WTC11 (cell line): ENCODE measurements around the gene PIGX. TPM values are rescaled to one million over a fixed set of nuclear protein-coding genes. Genes with fewer than 3 reads are reported as not detected.

ENCODE experiments used
- ATAC-seq: fragments of 200-7000 bp; cut with Tn5 transposase; 2 replicates; pipeline ENCODE4 v1.10.0; 2021; ENCODE audit warnings: mild to moderate bottlenecking, moderate library complexity
- CTCF ChIA-PET: fragments of 300-600 bp; sonication (Branson Sonifier 250); formaldehyde crosslinking; loops from one replicate; lab custom pipeline; 2021; ENCODE audit warnings: antibody characterized with exemption; lab: Charles Lee
- POLR2A ChIA-PET: fragments of 350-600 bp; sonication (Branson Sonifier 250); formaldehyde crosslinking; loops from one replicate; lab custom pipeline; 2021; ENCODE audit warnings: antibody characterized with exemption; lab: Charles Lee
- DNase-seq: peaks from one replicate; pipeline ENCODE4 v3.0.0; 2021; ENCODE audit warnings: low spot score
- H3K27ac Mint-ChIP-seq: 2 replicates; pipeline ENCODE4 v1.8.0; 2021; ENCODE audit warnings: mixed read lengths
- H3K27me3 Mint-ChIP-seq: 2 replicates; pipeline ENCODE4 v1.8.0; 2021; ENCODE audit warnings: low read depth, mild to moderate bottlenecking, moderate library complexity, mixed read lengths
- H3K36me3 Mint-ChIP-seq: 2 replicates; pipeline ENCODE4 v1.8.0; 2021; ENCODE audit warnings: mixed read lengths
- H3K4me1 Mint-ChIP-seq: 2 replicates; pipeline ENCODE4 v1.8.0; 2022; ENCODE audit warnings: mixed read lengths
- H3K4me3 Mint-ChIP-seq: 2 replicates; pipeline ENCODE4 v1.8.0; 2021; ENCODE audit warnings: mild to moderate bottlenecking, moderate library complexity, mixed read lengths
- H3K9me3 Mint-ChIP-seq: 2 replicates; pipeline ENCODE4 v1.8.0; 2021; ENCODE audit warnings: mixed read lengths
- ATF6 ChIP-seq: sonication (generic); formaldehyde crosslinking; IDR thresholded peaks from 2 replicates; pipeline ENCODE4 v1.8.1; 2023; ENCODE audit warnings: mild to moderate bottlenecking, missing genetic modification reagents
- ELF4 ChIP-seq: sonication (generic); formaldehyde crosslinking; IDR thresholded peaks from 2 replicates; pipeline ENCODE4 v1.8.1; 2022; ENCODE audit warnings: low read depth, mild to moderate bottlenecking, moderate library complexity, missing genetic modification reagents
- FOXJ3 ChIP-seq: sonication (generic); formaldehyde crosslinking; IDR thresholded peaks from 2 replicates; pipeline ENCODE4 v1.9.0; 2021; ENCODE audit warnings: missing genetic modification reagents, mild to moderate bottlenecking, borderline replicate concordance
- IRF1 ChIP-seq: sonication (generic); formaldehyde crosslinking; IDR thresholded peaks from 2 replicates; pipeline ENCODE4 v1.8.0; 2023; ENCODE audit warnings: missing genetic modification reagents
- KAT7 ChIP-seq: sonication (generic); formaldehyde crosslinking; IDR thresholded peaks from 2 replicates; pipeline ENCODE4 v1.8.1; 2023; ENCODE audit warnings: missing genetic modification reagents, mild to moderate bottlenecking, borderline replicate concordance
- MXD4 ChIP-seq: fragments of 250-450 bp; sonication (Bioruptor Pico); IDR thresholded peaks from 2 replicates; pipeline ENCODE4 v1.8.0; 2021; ENCODE audit warnings: mild to moderate bottlenecking, moderate library complexity, borderline replicate concordance
- MYBL2 ChIP-seq: sonication (generic); formaldehyde crosslinking; IDR thresholded peaks from 2 replicates; pipeline ENCODE4 v1.8.1; 2023; ENCODE audit warnings: mild to moderate bottlenecking, moderate library complexity, missing genetic modification reagents
- NFATC4 ChIP-seq: fragments of 250-450 bp; sonication (Bioruptor Pico); IDR thresholded peaks from 2 replicates; pipeline ENCODE4 v1.9.0; 2021; ENCODE audit warnings: mild to moderate bottlenecking
- NFE2L1 ChIP-seq: sonication (generic); formaldehyde crosslinking; IDR thresholded peaks from 2 replicates; pipeline ENCODE4 v1.8.1; 2023; ENCODE audit warnings: missing genetic modification reagents
- NFYB ChIP-seq: sonication (generic); formaldehyde crosslinking; conservative IDR thresholded peaks from 2 replicates; pipeline ENCODE4 v1.8.0; 2022; ENCODE audit warnings: low read depth, missing genetic modification reagents
- RELA ChIP-seq: sonication (generic); formaldehyde crosslinking; IDR thresholded peaks from 2 replicates; pipeline ENCODE4 v1.8.1; 2022; ENCODE audit warnings: missing genetic modification reagents, mild to moderate bottlenecking, borderline replicate concordance
- RORB ChIP-seq: fragments of 250-450 bp; sonication (Bioruptor Pico); IDR thresholded peaks from 2 replicates; pipeline ENCODE4 v1.9.0; 2021; ENCODE audit warnings: mild to moderate bottlenecking
- SOX15 ChIP-seq: fragments of 250-450 bp; sonication (Bioruptor Pico); IDR thresholded peaks from 2 replicates; pipeline ENCODE4 v1.9.0; 2021; ENCODE audit warnings: mild to moderate bottlenecking
- TCF7 ChIP-seq: sonication (generic); formaldehyde crosslinking; IDR thresholded peaks from 2 replicates; pipeline ENCODE4 v1.8.0; 2022; ENCODE audit warnings: mild to moderate bottlenecking, low read depth, missing genetic modification reagents, moderate library complexity
- TEAD4 ChIP-seq: sonication (generic); formaldehyde crosslinking; IDR thresholded peaks from 2 replicates; pipeline ENCODE4 v1.8.0; 2022; ENCODE audit warnings: mild to moderate bottlenecking, missing genetic modification reagents
- TP53 ChIP-seq: sonication (generic); formaldehyde crosslinking; IDR thresholded peaks from 2 replicates; pipeline ENCODE4 v1.8.1; 2023; ENCODE audit warnings: mild to moderate bottlenecking, missing genetic modification reagents
- ZNF138 ChIP-seq: sonication (generic); formaldehyde crosslinking; conservative IDR thresholded peaks from 2 replicates; pipeline ENCODE4 v1.8.1; 2022; ENCODE audit warnings: mild to moderate bottlenecking, moderate library complexity, missing genetic modification reagents
- ZNF232 ChIP-seq: sonication (generic); formaldehyde crosslinking; IDR thresholded peaks from 2 replicates; pipeline ENCODE4 v1.8.0; 2022; ENCODE audit warnings: mild to moderate bottlenecking, missing genetic modification reagents
- ZNF671 ChIP-seq: fragments of 250-450 bp; sonication (Bioruptor Pico); IDR thresholded peaks from 2 replicates; pipeline ENCODE4 v1.8.0; 2021; ENCODE audit warnings: mild to moderate bottlenecking
- total RNA-seq: library from RNA; stranded (reverse); gene quantifications from 3 replicates; pipeline ENCODE4 v1.2.3, GENCODE V29; 2021
- TF ChIP-seq, protein P1 (sequence below): sonication (generic); formaldehyde crosslinking; IDR thresholded peaks from 2 replicates; pipeline ENCODE4 v1.8.0; 2022; ENCODE audit warnings: mild to moderate bottlenecking, missing genetic modification reagents
- TF ChIP-seq, protein P2 (sequence below): sonication (generic); formaldehyde crosslinking; IDR thresholded peaks from 2 replicates; pipeline ENCODE4 v1.8.1; 2022; ENCODE audit warnings: mild to moderate bottlenecking, missing genetic modification reagents, moderate library complexity, borderline replicate concordance
- TF ChIP-seq, protein P3 (sequence below): sonication (generic); formaldehyde crosslinking; IDR thresholded peaks from 2 replicates; pipeline ENCODE4 v1.8.1; 2023; ENCODE audit warnings: mild to moderate bottlenecking, missing genetic modification reagents, borderline replicate concordance

PIGX gene
- total RNA-seq, 1 experiment from 2014 or later: 12.8 TPM

DNA sequence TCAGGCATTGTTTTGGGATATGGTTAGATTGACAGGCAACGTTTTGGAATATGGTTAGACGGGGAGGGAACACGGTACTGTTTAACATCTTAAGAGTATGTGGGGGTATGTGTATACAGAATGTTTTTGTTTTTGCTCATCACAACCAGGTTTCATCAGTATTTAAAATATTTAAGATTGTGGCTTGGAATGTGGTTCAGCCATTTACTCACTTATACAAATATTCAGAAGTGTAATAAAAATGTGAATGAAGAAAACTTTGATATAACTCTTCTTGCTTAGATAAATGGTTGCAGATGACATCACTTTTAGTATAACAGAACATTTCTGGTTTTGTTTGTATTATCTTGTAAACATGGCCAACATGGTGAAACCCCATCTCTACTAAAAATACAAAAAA, 23.6 kb downstream of the PIGX start (continued):
- TF ChIP-seq, protein P1, sequence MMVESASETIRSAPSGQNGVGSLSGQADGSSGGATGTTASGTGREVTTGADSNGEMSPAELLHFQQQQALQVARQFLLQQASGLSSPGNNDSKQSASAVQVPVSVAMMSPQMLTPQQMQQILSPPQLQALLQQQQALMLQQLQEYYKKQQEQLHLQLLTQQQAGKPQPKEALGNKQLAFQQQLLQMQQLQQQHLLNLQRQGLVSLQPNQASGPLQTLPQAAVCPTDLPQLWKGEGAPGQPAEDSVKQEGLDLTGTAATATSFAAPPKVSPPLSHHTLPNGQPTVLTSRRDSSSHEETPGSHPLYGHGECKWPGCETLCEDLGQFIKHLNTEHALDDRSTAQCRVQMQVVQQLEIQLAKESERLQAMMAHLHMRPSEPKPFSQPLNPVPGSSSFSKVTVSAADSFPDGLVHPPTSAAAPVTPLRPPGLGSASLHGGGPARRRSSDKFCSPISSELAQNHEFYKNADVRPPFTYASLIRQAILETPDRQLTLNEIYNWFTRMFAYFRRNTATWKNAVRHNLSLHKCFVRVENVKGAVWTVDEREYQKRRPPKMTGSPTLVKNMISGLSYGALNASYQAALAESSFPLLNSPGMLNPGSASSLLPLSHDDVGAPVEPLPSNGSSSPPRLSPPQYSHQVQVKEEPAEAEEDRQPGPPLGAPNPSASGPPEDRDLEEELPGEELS (CRISPR knock-in tag): no peak
- TF ChIP-seq SOX15 (CRISPR knock-in tag): no peak
- TF ChIP-seq ELF4 (CRISPR knock-in tag): no peak
- TF ChIP-seq TEAD4 (CRISPR knock-in tag): no peak
- TF ChIP-seq RORB (CRISPR knock-in tag): no peak
- no peak for TF ChIP-seq IRF1 (CRISPR knock-in tag)
- no peak for TF ChIP-seq MYBL2 (CRISPR knock-in tag)
- TF ChIP-seq NFYB (CRISPR knock-in tag): no peak
- no peak for TF ChIP-seq NFATC4
- TF ChIP-seq ZNF138 (CRISPR knock-in tag): no peak
- TF ChIP-seq RELA (CRISPR knock-in tag): no peak

GRCh38 chr3:196736670-196737374, 24.6 kb downstream of the PIGX start:
- TF ChIP-seq TCF7 (CRISPR knock-in tag) (no peak), NFE2L1 (CRISPR knock-in tag) (no peak), MXD4 (CRISPR knock-in tag) (no peak)
- TF ChIP-seq, protein P2, sequence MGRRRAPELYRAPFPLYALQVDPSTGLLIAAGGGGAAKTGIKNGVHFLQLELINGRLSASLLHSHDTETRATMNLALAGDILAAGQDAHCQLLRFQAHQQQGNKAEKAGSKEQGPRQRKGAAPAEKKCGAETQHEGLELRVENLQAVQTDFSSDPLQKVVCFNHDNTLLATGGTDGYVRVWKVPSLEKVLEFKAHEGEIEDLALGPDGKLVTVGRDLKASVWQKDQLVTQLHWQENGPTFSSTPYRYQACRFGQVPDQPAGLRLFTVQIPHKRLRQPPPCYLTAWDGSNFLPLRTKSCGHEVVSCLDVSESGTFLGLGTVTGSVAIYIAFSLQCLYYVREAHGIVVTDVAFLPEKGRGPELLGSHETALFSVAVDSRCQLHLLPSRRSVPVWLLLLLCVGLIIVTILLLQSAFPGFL (CRISPR knock-in tag): no peak
- TF ChIP-seq, all 79 proteins: peak for 0
- H3K36me3 Mint-ChIP-seq: peaks cover 2% of the 10 kb centered on the region; the same call in 1 of the 2 replicates
- no peaks in the 10 kb centered on the region for H3K27me3 Mint-ChIP-seq
- peaks cover 13% of the 10 kb centered on the region for H3K4me1 Mint-ChIP-seq
- H3K4me3 Mint-ChIP-seq: no peak overlapping the region
- no peak for DNase-seq
- POLR2A ChIA-PET: interaction anchor here (0.6 to 0.7 kb wide), 2 partner anchors 72 to 294 kb away, joined by 3 to 13 read pairs; no protein-coding TSS in a partner anchor
- H3K27ac Mint-ChIP-seq: no peak overlapping the region
- peaks cover 6% of the 10 kb centered on the region for H3K9me3 Mint-ChIP-seq
- CTCF ChIA-PET: interaction anchor here (0.7 to 1.0 kb wide), 2 partner anchors 18 to 127 kb away, joined by 3 to 5 read pairs; no protein-coding TSS in a partner anchor
- ATAC-seq: no peak

GRCh38 chr3:196737655-196738054, 25.5 kb downstream of the PIGX start:
- H3K27ac Mint-ChIP-seq: no peak overlapping the region
- no peaks in the 10 kb centered on the region for H3K27me3 Mint-ChIP-seq
- no peak overlapping the region for H3K4me3 Mint-ChIP-seq
- H3K36me3 Mint-ChIP-seq: peaks cover 2% of the 10 kb centered on the region; the same call in 1 of the 2 replicates
- H3K4me1 Mint-ChIP-seq: peaks cover 16% of the 10 kb centered on the region
- peaks cover 6% of the 10 kb centered on the region for H3K9me3 Mint-ChIP-seq
- POLR2A ChIA-PET: interaction anchor here (0.5 kb wide), 1 partner anchor 95 kb away, joined by 4 read pairs; no protein-coding TSS in a partner anchor
- DNase-seq (no peak), ATAC-seq (no peak)
- CTCF ChIA-PET: no interaction called here
- TF ChIP-seq KAT7 (CRISPR knock-in tag): no peak
- no peak for TF ChIP-seq ZNF671 (CRISPR knock-in tag)
- TF ChIP-seq ZNF138 (CRISPR knock-in tag): no peak
- no peak for TF ChIP-seq ZNF232 (CRISPR knock-in tag)
- TF ChIP-seq, protein P3, sequence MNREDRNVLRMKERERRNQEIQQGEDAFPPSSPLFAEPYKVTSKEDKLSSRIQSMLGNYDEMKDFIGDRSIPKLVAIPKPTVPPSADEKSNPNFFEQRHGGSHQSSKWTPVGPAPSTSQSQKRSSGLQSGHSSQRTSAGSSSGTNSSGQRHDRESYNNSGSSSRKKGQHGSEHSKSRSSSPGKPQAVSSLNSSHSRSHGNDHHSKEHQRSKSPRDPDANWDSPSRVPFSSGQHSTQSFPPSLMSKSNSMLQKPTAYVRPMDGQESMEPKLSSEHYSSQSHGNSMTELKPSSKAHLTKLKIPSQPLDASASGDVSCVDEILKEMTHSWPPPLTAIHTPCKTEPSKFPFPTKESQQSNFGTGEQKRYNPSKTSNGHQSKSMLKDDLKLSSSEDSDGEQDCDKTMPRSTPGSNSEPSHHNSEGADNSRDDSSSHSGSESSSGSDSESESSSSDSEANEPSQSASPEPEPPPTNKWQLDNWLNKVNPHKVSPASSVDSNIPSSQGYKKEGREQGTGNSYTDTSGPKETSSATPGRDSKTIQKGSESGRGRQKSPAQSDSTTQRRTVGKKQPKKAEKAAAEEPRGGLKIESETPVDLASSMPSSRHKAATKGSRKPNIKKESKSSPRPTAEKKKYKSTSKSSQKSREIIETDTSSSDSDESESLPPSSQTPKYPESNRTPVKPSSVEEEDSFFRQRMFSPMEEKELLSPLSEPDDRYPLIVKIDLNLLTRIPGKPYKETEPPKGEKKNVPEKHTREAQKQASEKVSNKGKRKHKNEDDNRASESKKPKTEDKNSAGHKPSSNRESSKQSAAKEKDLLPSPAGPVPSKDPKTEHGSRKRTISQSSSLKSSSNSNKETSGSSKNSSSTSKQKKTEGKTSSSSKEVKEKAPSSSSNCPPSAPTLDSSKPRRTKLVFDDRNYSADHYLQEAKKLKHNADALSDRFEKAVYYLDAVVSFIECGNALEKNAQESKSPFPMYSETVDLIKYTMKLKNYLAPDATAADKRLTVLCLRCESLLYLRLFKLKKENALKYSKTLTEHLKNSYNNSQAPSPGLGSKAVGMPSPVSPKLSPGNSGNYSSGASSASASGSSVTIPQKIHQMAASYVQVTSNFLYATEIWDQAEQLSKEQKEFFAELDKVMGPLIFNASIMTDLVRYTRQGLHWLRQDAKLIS: no peak
- TF ChIP-seq, protein P2 (CRISPR knock-in tag): no peak
- no peak for TF ChIP-seq TP53 (CRISPR knock-in tag)
- no peak for TF ChIP-seq FOXJ3
- TF ChIP-seq ATF6 (CRISPR knock-in tag): no peak
- TF ChIP-seq NFATC4: no peak
